Fibroblast of skin of scalp (primary cell): ENCODE results near the gene NXPH4. TPM values are rescaled to one million over a fixed set of nuclear protein-coding genes. Genes with fewer than 3 reads are reported as not detected.

ENCODE experiments used
- DNase-seq: peaks from one replicate; pipeline ENCODE4 v3.0.0-alpha.2; 2013
- polyA plus RNA-seq, 2 experiments: library from polyadenylated mRNA; unstranded; fragments of 120-200 nt; gene quantifications; one replicate each; pipeline ENCODE4 v1.2.1, GENCODE V29; 2013; ENCODE audit not compliant: insufficient read length in 2 of 2

NXPH4 gene
- 19.2 TPM for polyA plus RNA-seq (2013, experiment 1 of 2; ENCODE audit: insufficient read length)
- polyA plus RNA-seq (2013, experiment 2 of 2; ENCODE audit: insufficient read length) = 20.1 TPM

DNA sequence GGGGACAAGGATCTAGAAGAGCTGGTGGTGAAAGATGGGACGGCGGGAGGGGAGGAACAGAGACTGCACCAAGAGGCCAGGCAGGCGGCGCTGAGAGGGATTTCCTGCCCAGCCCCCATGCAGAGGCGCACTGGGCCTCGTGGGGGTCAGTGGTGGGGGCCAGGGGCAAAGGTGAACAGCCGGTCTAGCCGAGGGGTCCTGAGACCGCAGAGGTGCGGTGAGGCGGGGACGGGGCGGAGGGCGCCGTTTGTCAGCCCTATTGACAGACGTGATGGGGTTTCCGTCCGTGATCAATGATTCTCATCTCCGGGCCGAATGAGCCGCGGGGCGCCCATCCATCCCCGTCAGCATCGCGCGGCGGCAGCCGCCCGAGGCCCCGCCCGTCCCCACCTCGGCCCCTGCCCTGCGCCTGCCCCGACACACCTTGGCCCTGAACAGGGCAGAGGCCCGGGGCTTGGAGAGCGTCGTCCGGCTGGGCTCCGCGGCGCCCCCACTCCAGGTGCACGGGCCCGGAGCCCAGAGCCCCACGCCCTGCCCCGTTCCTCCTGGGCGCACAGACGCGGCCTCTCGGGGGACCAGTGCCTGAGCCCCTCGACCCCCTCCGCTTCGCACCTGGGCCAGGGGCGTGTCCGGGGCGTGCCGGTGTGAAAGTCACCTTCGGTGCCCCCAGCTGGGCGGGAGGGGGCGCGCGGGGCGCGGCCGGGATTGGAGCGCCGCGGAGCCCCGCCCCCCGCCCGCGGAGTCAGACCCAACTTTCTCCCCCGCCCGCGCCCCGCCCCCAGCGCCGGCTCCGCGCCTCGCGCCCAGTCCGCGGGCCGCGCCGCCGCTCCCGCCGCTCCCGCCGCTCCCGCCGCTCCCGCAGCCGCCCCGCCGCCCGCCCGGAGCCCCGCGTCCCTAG is at the start of gene NXPH4:
Gene NXPH4 (plus strand): TSS at position 781 of the 898 bp plus-strand sequence. CDS start 176 bp downstream, outside the sequence.
- no peak for DNase-seq

DNA sequence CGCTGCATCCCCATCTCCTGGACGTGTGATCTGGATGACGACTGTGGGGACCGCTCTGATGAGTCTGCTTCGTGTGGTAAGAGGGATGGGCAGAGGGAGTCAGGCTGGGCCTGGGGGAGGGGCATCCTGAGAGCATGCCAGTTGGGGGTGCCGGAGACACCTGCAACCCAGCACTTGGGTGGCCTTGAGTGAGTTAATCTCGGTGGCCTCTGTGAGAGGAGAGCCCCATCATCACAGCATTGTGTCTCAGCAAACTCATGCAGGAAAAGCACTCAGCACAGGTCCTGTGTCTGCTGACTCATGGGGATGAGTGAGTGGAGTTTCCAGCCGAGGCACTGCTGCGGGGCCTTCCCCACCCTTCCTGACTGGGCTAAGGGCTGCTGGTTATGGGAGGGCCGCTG is 49.6 kb upstream of the NXPH4 start:
- peak; percentile 32 for DNase-seq

DNA sequence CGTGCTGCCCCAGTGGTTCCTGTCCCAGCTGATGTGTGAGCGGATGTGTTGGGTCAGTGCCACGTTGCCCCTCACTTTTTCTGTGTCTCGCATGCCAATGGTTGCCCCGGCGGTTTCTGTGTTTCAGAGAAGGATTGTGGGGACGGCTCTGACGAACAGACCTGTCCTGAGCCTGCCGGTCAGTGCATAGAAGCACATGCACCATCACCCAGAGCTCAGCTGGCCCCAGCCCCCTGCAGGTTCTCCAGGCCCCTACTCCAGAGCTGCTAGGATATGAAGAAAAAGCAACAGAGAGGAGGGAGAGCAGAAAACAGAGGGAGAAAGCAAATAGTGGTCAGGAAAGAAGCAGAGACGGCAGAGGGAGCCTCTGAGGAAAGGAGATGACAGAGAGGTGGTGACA is 48.5 kb upstream of the NXPH4 start:
- no peak for DNase-seq

DNA sequence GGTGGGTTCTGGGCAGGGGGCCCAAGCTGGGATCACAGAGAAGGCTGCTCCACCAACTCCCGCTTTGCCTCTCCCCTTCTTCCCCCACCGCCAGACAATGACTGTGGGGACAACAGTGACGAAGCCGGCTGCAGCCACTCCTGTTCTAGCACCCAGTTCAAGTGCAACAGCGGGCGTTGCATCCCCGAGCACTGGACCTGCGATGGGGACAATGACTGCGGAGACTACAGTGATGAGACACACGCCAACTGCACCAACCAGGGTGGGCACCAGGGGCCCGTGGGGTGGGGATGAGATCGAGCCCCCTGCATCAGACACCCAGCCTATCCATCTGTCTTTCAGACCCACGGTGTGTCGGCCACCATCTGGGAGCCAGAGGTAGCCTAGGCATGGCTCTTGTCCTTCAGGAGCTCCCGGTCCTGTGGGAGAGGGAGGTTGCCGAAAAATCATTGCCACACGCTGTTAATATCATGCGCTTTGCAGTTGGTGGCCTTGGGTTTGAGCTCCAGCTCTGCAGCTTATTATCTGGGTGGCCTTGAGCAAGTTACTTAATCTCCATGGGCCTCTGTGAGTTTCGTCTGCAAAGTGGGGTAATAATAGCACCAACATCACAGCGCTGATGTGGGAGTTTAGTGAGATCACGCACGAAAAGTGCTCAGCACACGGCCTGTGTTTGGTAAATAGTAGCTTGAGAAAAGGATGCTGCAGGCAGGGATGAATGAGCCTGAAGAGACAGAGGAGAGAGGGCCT is 47.4 kb upstream of the NXPH4 start:
- DNase-seq = no peak

DNA sequence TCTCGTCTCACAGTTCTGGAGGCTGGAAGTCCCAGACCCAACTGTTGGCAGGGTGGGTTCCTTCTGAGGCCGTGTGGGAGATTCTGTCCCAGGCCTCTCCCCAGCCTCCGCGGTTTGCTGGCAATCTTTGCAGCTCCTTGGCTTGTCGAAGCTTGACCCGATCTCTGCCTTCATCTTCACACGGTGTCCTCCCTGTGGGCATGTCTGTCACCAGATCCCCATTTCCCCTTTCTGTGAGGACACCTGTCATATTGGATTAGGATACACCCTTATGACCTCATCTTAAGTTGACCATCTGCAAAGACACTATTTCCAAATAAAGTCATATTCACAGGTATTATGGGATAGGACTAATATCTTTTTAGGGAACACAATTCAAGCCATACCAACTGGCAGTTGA is 46.6 kb upstream of the NXPH4 start:
- no peak for DNase-seq

DNA sequence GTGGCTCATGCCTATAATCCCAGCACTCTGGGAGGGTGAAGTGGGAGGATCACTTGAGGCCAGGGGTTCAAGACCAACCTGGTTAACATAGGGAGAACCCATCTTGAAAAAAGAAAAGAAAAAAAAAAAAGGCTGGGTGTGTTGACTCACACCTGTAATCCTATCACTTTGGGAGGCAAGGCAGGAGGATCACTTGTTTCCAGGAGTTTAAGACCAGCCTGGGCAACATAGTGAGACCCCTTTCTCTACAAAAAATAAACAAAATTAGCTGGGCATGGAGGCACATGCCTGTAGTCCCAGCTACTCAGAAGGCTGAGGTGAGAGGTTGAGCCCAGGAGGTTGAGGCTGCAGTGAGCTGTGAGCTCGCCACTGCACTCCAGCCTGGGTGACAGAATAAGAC is 46.2 kb upstream of the NXPH4 start:
- DNase-seq = no peak

DNA sequence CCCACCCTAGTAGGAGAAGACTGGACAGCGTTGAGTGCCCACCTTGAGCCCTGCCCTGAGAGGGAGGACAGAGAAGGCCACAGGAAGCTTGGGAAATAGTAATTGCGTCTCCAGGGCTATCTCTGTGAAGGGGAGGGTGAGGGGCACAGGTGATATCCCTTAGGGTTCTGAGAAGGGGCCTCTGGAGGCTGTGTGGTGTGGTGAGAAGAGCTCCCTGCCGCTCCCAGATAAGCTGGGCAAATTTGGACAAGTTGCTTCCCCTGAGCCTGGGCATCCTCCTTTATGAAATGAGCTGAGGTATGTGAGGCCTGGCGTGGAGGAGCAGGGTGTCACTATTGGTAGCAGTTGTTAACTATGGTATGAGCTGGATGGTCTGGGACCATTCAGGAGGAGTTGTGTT is 45.7 kb upstream of the NXPH4 start:
- no peak for DNase-seq

DNA sequence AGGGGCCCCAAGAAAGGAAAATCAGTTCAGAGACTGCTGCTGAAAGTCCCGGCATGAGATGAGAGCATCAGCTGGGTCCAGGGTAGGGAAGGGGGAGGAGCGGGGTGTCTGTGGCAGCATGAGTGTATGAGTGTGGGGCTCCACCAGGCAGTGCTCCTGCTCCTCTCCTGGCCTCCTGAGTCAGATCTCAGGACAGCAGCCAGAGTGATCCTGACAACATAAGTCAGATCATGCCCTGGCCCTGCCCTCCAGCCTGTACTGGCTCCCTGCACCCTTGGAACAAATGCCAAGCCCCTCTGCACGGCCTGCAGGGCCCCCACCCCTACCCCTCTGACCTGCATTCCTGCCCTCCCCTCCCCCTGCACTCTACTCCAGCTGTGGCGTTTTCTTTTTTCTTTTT is 44.9 kb upstream of the NXPH4 start:
- DNase-seq = peak; percentile 51

DNA sequence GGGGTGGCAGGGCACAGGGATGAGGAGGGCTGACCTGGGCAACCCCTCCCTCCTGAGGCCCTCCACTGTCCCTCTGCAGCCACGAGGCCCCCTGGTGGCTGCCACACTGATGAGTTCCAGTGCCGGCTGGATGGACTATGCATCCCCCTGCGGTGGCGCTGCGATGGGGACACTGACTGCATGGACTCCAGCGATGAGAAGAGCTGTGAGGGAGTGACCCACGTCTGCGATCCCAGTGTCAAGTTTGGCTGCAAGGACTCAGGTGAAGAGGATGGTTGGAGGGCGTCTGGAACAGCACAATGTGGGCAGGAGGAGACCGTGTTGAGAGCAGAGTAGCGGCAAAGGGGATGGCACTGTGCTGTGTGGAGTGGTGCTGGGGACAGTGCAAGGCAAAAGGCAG is 43.5 kb upstream of the NXPH4 start:
- peak; percentile 35 for DNase-seq

DNA sequence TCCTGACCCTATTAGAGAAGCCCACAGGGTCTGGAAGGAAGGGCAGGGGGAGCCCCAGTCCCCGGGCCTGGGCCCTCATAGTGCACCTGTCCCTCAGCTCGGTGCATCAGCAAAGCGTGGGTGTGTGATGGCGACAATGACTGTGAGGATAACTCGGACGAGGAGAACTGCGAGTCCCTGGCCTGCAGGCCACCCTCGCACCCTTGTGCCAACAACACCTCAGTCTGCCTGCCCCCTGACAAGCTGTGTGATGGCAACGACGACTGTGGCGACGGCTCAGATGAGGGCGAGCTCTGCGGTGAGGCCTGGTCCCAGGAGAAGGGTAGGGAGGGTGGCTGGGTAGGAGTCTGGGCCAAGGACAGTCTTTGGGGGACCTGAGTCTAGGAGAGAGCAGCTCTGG is 42.9 kb upstream of the NXPH4 start:
- no peak for DNase-seq

DNA sequence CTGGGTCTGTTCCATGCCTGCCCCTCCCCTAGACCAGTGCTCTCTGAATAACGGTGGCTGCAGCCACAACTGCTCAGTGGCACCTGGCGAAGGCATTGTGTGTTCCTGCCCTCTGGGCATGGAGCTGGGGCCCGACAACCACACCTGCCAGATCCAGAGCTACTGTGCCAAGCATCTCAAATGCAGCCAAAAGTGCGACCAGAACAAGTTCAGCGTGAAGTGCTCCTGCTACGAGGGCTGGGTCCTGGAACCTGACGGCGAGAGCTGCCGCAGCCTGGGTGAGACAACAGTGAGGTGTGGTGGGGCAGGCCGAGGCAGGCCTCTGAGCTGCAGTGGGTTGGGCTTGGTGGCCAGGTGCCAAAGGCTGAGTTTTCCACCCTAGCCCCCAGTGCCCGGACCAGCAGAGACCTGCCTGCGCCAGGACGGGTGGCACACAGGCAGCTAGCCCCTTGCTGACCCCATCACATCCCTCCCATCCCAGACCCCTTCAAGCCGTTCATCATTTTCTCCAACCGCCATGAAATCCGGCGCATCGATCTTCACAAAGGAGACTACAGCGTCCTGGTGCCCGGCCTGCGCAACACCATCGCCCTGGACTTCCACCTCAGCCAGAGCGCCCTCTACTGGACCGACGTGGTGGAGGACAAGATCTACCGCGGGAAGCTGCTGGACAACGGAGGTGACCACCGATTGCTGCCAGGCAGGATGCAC is 41.0 kb upstream of the NXPH4 start:
- peak; percentile 69 for DNase-seq

DNA sequence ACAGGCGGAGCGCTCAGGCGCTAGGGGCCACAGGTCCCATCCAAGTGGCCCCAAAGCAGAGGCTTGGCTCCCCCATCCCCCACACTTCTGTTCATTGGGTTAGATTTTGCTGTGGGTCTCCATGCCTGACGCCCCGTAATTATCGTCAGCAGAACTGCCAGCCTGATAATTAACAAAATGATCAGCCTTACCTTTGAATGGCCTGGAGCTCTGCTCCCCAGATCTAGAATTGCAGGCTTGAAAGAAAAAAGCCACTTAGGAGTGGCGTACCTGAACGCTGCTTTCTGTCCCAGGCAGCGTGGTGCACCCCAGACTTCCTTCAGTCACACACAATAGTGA is 40.5 kb upstream of the NXPH4 start:
- no peak for DNase-seq

DNA sequence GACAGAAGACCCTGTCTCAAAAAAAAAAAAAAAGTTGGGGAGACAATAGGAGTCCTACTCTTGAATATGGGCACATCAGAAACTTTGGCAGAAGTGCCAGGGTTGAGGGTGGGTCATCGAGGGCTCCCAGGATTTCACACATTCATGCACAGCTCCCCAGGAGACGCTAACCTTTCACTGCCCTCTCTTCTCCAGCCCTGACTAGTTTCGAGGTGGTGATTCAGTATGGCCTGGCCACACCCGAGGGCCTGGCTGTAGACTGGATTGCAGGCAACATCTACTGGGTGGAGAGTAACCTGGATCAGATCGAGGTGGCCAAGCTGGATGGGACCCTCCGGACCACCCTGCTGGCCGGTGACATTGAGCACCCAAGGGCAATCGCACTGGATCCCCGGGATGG is 39.7 kb upstream of the NXPH4 start:
- DNase-seq = no peak

DNA sequence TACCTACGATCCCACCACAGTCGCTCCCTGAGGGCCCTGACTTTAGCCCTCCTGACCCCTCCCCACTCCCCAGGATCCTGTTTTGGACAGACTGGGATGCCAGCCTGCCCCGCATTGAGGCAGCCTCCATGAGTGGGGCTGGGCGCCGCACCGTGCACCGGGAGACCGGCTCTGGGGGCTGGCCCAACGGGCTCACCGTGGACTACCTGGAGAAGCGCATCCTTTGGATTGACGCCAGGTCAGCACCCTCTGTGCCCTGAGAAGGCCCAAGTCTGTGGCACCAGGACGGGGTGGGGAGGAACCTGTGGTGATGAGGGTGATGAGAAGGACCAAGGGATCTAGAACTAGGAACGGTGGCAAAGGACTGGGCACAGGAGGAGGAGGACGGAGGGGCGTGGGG is 39.2 kb upstream of the NXPH4 start:
- DNase-seq = no peak

DNA sequence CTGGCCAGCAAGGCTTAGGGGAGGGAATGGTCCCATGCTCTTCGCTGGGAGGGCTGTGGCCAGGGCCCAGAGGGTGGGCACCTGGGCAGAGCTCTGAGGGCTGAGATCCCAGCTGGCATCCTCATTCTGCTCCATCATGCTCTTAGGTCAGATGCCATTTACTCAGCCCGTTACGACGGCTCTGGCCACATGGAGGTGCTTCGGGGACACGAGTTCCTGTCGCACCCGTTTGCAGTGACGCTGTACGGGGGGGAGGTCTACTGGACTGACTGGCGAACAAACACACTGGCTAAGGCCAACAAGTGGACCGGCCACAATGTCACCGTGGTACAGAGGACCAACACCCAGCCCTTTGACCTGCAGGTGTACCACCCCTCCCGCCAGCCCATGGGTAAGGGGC is 38.4 kb upstream of the NXPH4 start:
- DNase-seq = no peak

DNA sequence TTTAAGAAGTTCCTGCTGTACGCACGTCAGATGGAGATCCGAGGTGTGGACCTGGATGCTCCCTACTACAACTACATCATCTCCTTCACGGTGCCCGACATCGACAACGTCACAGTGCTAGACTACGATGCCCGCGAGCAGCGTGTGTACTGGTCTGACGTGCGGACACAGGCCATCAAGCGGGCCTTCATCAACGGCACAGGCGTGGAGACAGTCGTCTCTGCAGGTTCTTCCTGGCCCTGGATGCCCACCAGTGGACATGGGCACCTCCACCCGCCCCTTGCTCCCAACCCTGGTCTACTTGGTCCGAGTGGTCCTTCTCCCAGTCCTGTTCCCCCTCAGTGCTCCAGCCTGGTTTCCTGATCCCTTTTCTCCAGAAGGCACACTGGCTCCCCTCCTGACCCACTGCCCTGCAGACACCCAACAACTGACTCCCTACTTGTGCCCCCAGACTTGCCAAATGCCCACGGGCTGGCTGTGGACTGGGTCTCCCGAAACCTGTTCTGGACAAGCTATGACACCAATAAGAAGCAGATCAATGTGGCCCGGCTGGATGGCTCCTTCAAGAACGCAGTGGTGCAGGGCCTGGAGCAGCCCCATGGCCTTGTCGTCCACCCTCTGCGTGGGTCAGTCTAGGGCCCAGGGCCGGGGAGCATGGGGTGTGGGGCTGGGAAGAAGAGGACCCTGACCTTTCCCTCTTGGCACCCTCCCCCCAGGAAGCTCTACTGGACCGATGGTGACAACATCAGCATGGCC is 37.1 kb upstream of the NXPH4 start:
- DNase-seq = no peak

DNA sequence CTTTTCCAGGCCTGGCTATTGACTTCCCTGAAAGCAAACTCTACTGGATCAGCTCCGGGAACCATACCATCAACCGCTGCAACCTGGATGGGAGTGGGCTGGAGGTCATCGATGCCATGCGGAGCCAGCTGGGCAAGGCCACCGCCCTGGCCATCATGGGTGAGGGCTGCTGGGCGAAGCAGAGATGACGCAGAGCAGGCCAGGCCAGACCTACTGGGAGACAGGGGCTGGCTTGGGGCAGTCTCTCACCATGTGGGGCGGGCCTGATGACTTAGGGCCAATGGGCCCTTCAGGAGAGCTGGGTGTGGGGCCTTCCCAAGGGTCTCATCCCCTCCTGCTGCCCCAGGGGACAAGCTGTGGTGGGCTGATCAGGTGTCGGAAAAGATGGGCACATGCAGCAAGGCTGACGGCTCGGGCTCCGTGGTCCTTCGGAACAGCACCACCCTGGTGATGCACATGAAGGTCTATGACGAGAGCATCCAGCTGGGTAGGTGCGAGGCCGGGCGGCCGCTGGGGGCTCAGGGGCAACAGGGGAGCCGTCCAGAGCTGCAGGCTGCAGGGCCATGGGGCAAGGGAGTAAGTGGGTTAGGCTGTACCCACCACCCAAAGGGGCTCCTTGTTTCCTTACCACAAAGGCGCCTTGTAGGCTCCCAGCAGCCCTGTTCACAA is 36.1 kb upstream of the NXPH4 start:
- no peak for DNase-seq

DNA sequence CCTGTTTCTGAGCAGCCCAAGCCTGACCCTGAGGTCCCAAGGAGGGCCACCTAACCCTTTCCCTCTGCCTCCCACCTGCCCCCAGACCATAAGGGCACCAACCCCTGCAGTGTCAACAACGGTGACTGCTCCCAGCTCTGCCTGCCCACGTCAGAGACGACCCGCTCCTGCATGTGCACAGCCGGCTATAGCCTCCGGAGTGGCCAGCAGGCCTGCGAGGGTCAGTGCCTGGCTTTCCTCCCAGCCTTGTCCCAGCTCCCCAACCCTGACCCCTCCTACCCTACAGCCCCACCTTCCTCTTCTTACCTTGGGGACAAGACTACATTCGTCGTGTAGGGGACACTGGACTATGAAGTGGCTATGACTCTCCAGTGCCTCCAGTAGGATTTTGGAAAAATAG is 35.5 kb upstream of the NXPH4 start:
- no peak for DNase-seq

DNA sequence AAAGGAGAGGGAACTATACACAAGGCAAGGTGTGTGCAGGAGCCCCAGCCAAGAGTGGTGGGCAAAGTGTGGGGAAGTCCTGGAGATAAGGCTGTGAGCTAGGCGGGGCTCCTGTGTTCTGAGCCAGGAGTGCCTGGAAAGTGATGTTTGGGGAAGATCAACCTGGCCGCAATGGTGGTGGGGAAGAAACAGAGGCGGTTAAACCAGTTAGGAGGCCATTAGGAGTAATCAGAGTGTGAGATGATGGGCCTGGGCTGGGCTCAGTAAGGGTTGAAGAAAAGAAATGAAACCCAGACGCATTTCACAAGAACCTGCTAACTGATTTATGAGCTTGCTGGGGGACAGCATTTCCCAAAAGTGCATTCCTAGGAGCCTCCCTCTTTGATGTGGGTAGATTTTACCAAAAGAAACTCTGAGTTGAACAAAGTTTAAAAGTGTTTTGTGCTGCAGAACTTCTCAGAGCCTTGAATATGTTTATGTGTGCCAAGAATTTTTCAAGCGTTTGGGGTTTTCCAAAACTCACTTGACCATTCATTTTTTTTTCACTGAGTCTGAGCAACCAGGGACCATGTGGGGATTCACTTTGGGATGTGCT is 34.9 kb upstream of the NXPH4 start:
- DNase-seq = no peak

DNA sequence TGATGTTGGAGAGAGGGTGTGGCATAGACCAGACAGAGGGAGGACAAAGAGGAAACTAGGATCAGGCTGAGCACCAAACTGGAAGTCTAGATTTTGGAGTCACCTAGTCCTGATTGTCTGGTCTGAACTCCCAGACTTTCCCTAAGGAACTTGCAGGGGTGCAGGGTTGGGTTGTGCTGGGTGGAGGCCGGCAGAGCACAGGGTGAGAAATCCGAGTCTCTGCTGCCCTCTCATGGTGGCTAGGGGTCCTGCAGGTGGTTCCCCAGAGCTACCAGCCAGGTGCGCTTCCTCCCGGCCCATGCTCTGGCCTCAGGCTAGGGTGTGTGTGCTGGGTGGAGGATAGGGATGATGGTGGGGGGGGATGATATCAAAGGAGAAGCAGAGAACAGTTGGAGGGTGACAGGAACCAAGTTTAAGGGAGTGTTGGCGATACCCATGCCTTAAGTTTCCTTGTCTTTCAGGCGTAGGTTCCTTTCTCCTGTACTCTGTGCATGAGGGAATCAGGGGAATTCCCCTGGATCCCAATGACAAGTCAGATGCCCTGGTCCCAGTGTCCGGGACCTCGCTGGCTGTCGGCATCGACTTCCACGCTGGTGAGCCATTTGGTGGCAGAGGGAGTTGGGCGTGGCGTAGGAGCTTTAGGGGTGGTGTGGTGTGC is 33.5 kb upstream of the NXPH4 start:
- DNase-seq = peak; percentile 63
